H1 (cell line): Measurements from ENCODE around the gene PDE9A. TPM values are rescaled to one million over a fixed set of nuclear protein-coding genes. Genes with fewer than 3 reads are reported as not detected.

Source experiments
- CTCF ChIA-PET: fragments of 300-600 bp; sonication (Branson Sonifier 250); formaldehyde crosslinking; loops from one replicate; lab custom pipeline; 2021; ENCODE audit not compliant: partially characterized antibody; lab: Charles Lee
- POLR2A ChIA-PET: fragments of 300-600 bp; sonication (Branson Sonifier 250); formaldehyde crosslinking; loops from one replicate; lab custom pipeline; 2021; ENCODE audit warnings: inconsistent platforms; ENCODE audit not compliant: partially characterized antibody; lab: Charles Lee
- DNase-seq, 2 experiments: peaks; one replicate each; pipeline versions ENCODE4 v3.0.0 to v3.0.0-alpha.2; 2010 to 2022; ENCODE audit warnings: low spot score in 2 of 2, low read depth in 1 of 2, mixed read lengths in 1 of 2
- FAIRE-seq: peaks from 2 replicates; lab custom pipeline; 2011; peaks lifted over from hg19 to GRCh38; lab: Jason Lieb, UNC
- H2AFZ ChIP-seq: 2 replicates; pipeline ENCODE4 v1.8.1; 2012; ENCODE audit warnings: low read length, inconsistent platforms
- H2AK5ac ChIP-seq: 2 replicates; pipeline ENCODE4 v1.6.1; 2013; ENCODE audit warnings: low read depth, low read length
- H2BK120ac ChIP-seq: replicated peaks from 2 replicates; pipeline ENCODE3; 2013; ENCODE audit warnings: low read depth, low read length, inconsistent platforms
- H2BK12ac ChIP-seq: 2 replicates; pipeline ENCODE4 v1.6.1; 2013; ENCODE audit warnings: low read depth, low read length
- H2BK15ac ChIP-seq: 2 replicates; pipeline ENCODE4 v1.6.1; 2013; ENCODE audit warnings: low read length
- H2BK20ac ChIP-seq: 2 replicates; pipeline ENCODE4 v1.6.1; 2013; ENCODE audit warnings: low read length
- H2BK5ac ChIP-seq: 2 replicates; pipeline ENCODE4 v1.6.1; 2013; ENCODE audit warnings: low read depth, low read length
- H3K14ac ChIP-seq: 2 replicates; pipeline ENCODE4 v1.6.1; 2013; ENCODE audit warnings: inconsistent platforms; ENCODE audit not compliant: insufficient read length
- H3K18ac ChIP-seq: 2 replicates; pipeline ENCODE4 v1.6.1; 2013; ENCODE audit warnings: low read length; ENCODE audit errors: extremely low read depth
- H3K23ac ChIP-seq: 2 replicates; pipeline ENCODE4 v1.6.1; 2013; ENCODE audit warnings: inconsistent platforms; ENCODE audit not compliant: insufficient read length
- H3K23me2 ChIP-seq: 2 replicates; pipeline ENCODE4 v1.6.1; 2013; ENCODE audit warnings: low read depth, low read length
- H3K27ac ChIP-seq: 2 replicates; pipeline ENCODE4 v1.6.1; 2011; ENCODE audit warnings: low read depth, low read length, inconsistent platforms
- H3K27me3 ChIP-seq, 4 experiments: replicated peaks in 1 of 4; 1 replicate in 1 of 4; 2 replicates in 3 of 4; pipeline versions ENCODE4 v1.6.1 to v1.8.1; 2011 to 2013; ENCODE audit warnings: low read length in 3 of 4, mild to moderate bottlenecking in 3 of 4, inconsistent platforms in 2 of 4, mixed read lengths in 2 of 4, moderate library complexity in 1 of 4; ENCODE audit not compliant: control insufficient read depth in 3 of 4, insufficient read depth in 3 of 4; ENCODE audit errors: extremely low read depth in 1 of 4
- H3K36me3 ChIP-seq, 4 experiments: 2 replicates each; pipeline versions ENCODE4 v1.6.1 to v1.8.1; 2011 to 2013; ENCODE audit warnings: mild to moderate bottlenecking in 4 of 4, low read length in 3 of 4, moderate library complexity in 2 of 4, control low read depth in 1 of 4, inconsistent platforms in 1 of 4; ENCODE audit not compliant: insufficient read depth in 4 of 4, control insufficient read depth in 2 of 4
- H3K4ac ChIP-seq: replicated peaks from 2 replicates; pipeline ENCODE3; 2013; ENCODE audit warnings: low read length, low read depth, mixed read lengths, inconsistent platforms; ENCODE audit not compliant: insufficient read length
- H3K4me1 ChIP-seq, 4 experiments: replicated peaks in 1 of 4; 1 replicate in 1 of 4; 2 replicates in 3 of 4; pipeline versions ENCODE4 v1.6.1 to v1.8.1; 2011 to 2013; ENCODE audit warnings: low read length in 3 of 4, inconsistent platforms in 2 of 4, mixed read lengths in 1 of 4; ENCODE audit not compliant: insufficient read depth in 4 of 4, control insufficient read depth in 3 of 4
- H3K4me2 ChIP-seq, 2 experiments: 2 replicates each; pipeline versions ENCODE4 v1.6.1 to v1.8.1; 2011 to 2013; ENCODE audit warnings: low read depth in 2 of 2, low read length in 2 of 2, control low read depth in 1 of 2, inconsistent platforms in 1 of 2, mild to moderate bottlenecking in 1 of 2; ENCODE audit not compliant: insufficient read depth in 1 of 2
- H3K4me3 ChIP-seq, 4 experiments: fragments of 200-600, 300-600 bp in 1 of 4; sonication (generic), shearing (Covaris generic), sonication (Bioruptor Twin) in 1 of 4; 2 replicates each; pipeline versions ENCODE4 v1.5.1 to v1.8.1; 2011 to 2016; ENCODE audit warnings: low read length in 4 of 4, low read depth in 3 of 4, control low read depth in 2 of 4, inconsistent platforms in 2 of 4, mild to moderate bottlenecking in 2 of 4, mixed read lengths in 1 of 4, moderate library complexity in 1 of 4; ENCODE audit not compliant: insufficient read depth in 2 of 4; ENCODE audit errors: extremely low read depth in 1 of 4
- H3K56ac ChIP-seq: replicated peaks from 2 replicates; pipeline ENCODE3; 2013; ENCODE audit warnings: low read depth, mild to moderate bottlenecking, mixed read lengths, low read length, inconsistent platforms; ENCODE audit not compliant: insufficient read length
- H3K79me1 ChIP-seq: 2 replicates; pipeline ENCODE4 v1.6.1; 2013; ENCODE audit warnings: low read depth, low read length, control low read depth
- H3K79me2 ChIP-seq, 2 experiments: 2 replicates each; pipeline versions ENCODE4 v1.6.1 to v1.8.1; 2012 to 2013; ENCODE audit warnings: low read length in 2 of 2, mild to moderate bottlenecking in 2 of 2, inconsistent platforms in 1 of 2; ENCODE audit not compliant: insufficient read depth in 2 of 2, control insufficient read depth in 1 of 2
- H3K9ac ChIP-seq, 4 experiments: replicated peaks in 1 of 4; 1 replicate in 1 of 4; 2 replicates in 3 of 4; pipeline versions ENCODE4 v1.6.1 to v1.8.1; 2011 to 2013; ENCODE audit warnings: low read depth in 3 of 4, low read length in 3 of 4, control low read depth in 2 of 4, mild to moderate bottlenecking in 2 of 4, moderate library complexity in 2 of 4, inconsistent platforms in 1 of 4; ENCODE audit errors: extremely low read depth in 1 of 4
- H3K9me3 ChIP-seq, 2 experiments: 2 replicates each; pipeline versions ENCODE4 v1.6.1 to v1.8.1; 2012 to 2013; ENCODE audit warnings: mild to moderate bottlenecking in 2 of 2, moderate library complexity in 2 of 2, control low read depth in 1 of 2, inconsistent platforms in 1 of 2, low read depth in 1 of 2, low read length in 1 of 2, mixed read lengths in 1 of 2; ENCODE audit not compliant: insufficient read depth in 2 of 2
- H4K20me1 ChIP-seq, 2 experiments: replicated peaks in 1 of 2; 2 replicates each; pipeline versions ENCODE3 to v1.8.1; 2011 to 2013; ENCODE audit warnings: inconsistent platforms in 2 of 2, low read length in 2 of 2, mild to moderate bottlenecking in 1 of 2; ENCODE audit not compliant: insufficient read depth in 2 of 2, control insufficient read depth in 1 of 2
- H4K5ac ChIP-seq: 2 replicates; pipeline ENCODE4 v1.6.1; 2013; ENCODE audit warnings: low read length, low read depth, mixed read lengths, inconsistent platforms; ENCODE audit not compliant: insufficient read length
- H4K8ac ChIP-seq: 2 replicates; pipeline ENCODE4 v1.8.0; 2013; ENCODE audit warnings: mild to moderate bottlenecking, moderate library complexity, low read length, inconsistent platforms; ENCODE audit not compliant: insufficient read depth; ENCODE audit errors: extremely low read depth
- H4K91ac ChIP-seq: replicated peaks from 2 replicates; pipeline ENCODE3; 2013; ENCODE audit warnings: low read length, mixed read lengths, inconsistent platforms; ENCODE audit not compliant: insufficient read length
- CBX5 ChIP-seq: fragments of 300-800, 300-1000 bp; sonication (generic); IDR thresholded peaks from 2 replicates; pipeline ENCODE4 v1.7.1; 2016; ENCODE audit warnings: antibody characterized with exemption, low read length, low read depth
- EP300 ChIP-seq, 2 experiments: IDR thresholded peaks; 1 replicate in 1 of 2; 2 replicates in 1 of 2; pipeline ENCODE4 v1.6.1; 2011 to 2012; ENCODE audit warnings: low read depth in 2 of 2, low read length in 2 of 2, mild to moderate bottlenecking in 2 of 2, borderline replicate concordance in 1 of 2, inconsistent platforms in 1 of 2, moderate library complexity in 1 of 2
- FOSL1 ChIP-seq: IDR thresholded peaks from 2 replicates; pipeline ENCODE4 v1.6.1; 2011; ENCODE audit warnings: mild to moderate bottlenecking, low read depth, low read length, moderate library complexity; ENCODE audit not compliant: insufficient read depth
- KDM1A ChIP-seq: fragments of 200-600, 300-600 bp; sonication (generic); IDR thresholded peaks from 2 replicates; pipeline ENCODE4 v1.7.1; 2016; ENCODE audit warnings: mild to moderate bottlenecking, low read length, borderline replicate concordance
- RFX5 ChIP-seq: IDR thresholded peaks from 2 replicates; pipeline ENCODE4 v1.6.1; 2011; ENCODE audit warnings: low read depth, low read length, improper control_type of control experiment, borderline replicate concordance
- WGBS, 2 experiments: shearing (Covaris generic) in 1 of 2; methylation state at CpG; one replicate each; pipeline versions ENCODE4 v1.1.6 to v1.1.7; 2013 to 2015; ENCODE audit warnings: low lambda C conversion rate in 2 of 2, mixed read lengths in 2 of 2, inconsistent platforms in 1 of 2, low coverage in 1 of 2, missing lambda C conversion rate in 1 of 2; ENCODE audit not compliant: insufficient replicate concordance in 2 of 2, insufficient coverage in 1 of 2, insufficient read length in 1 of 2; ENCODE audit errors: extremely low coverage in 1 of 2, missing lambda C conversion rate in 1 of 2; 5-methylcytosine and 5-hydroxymethylcytosine counted together
- polyA plus RNA-seq, 7 experiments: library from polyadenylated mRNA; depleted of rRNA in 3 of 7; stranded (reverse) in 5 of 7; unstranded in 2 of 7; fragments of >200 nt in 5 of 7; fragments of 200-250 nt in 2 of 7; gene quantifications; 1 replicate in 5 of 7; 2 replicates in 1 of 7; 4 replicates in 1 of 7; pipeline versions ENCODE4 v1.2.1 to v1.2.3, GENCODE V29; 2011 to 2013; ENCODE audit warnings: missing spikeins in 2 of 7, mixed read lengths in 2 of 7
- total RNA-seq: library from RNA; stranded (reverse); fragmentation: NEBNext Ultra II Directional; extraction: Animal tissue kit (Norgen Biotek cat#: 25700); gene quantifications from 2 replicates; pipeline ENCODE4 v1.2.1, GENCODE V29; 2021
- TF ChIP-seq, protein P1 (sequence below): IDR thresholded peaks from 2 replicates; pipeline ENCODE4 v1.6.1; 2012; ENCODE audit warnings: low read length, inconsistent platforms
- TF ChIP-seq, protein P2 (sequence below): IDR thresholded peaks from 2 replicates; pipeline ENCODE4 v1.6.1; 2012; ENCODE audit warnings: inconsistent platforms

The PDE9A gene
- total and polyA plus RNA-seq, 2 of the 8 experiments (the other 6 are each of a cell fraction or from before 2014, with no cell fraction given): 39.2 to 45.9 TPM

DNA sequence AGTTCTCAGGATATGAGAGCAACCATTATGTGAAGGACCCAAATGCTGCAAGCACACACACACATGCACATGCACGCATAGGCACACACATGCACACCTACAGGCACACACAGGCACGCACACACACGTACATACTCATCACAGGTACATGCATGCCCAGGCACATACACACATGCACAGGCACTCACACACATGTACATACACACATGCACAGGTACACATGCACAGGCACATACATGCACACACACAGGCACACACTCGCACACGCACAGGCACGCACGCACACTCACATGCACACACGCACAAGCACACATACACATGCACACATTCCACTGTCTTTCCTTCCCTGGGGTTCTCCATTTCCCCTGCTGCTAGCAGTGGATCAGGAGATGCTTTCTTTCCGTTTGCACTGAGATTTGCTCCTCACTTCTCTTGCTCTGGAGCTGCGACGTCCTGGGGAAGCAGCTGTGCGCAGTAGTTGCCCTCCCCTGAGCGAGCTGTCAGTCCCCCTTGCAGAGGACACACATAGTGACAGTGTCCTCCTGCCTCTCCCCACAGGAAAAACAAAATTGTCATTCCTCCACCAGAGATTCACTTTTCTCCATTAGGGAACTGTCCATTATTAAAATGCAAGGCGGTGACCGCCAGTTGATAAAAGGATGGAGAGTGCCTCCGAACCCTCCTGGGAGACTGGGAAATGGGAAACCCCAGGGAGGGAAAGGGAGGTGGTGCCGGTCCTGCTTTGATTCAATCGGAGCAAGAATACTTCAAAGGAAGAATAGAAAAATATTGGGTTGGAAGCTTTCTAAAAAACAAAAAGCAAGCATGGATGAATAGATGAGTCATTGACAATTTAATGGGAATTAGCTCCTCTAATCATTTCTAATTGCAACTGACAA is 156.4 kb downstream of the PDE9A start:
- POLR2A ChIA-PET: interaction anchor here (0.6 to 2.3 kb wide), 8 partner anchors 8 to 29 kb away, joined by 3 to 8 read pairs (median 4); no protein-coding TSS in a partner anchor
- CTCF ChIA-PET: interaction anchor here (0.6 to 1.9 kb wide), 3 partner anchors 9 to 217 kb away, joined by 4 to 8 read pairs (median 4); no protein-coding TSS in a partner anchor
- Histone ChIP-seq H3K56ac (no peak overlapping the region), H3K4me3 (no peak overlapping the region), H2BK120ac (no peak overlapping the region), H4K91ac (peak overlapping the region; percentile 87), H4K20me1 (peaks cover 0 to 3% of the 10 kb centered on the region in 2 experiments), H3K23ac (no peak overlapping the region), H2BK5ac (peak overlapping the region; percentile 78), H4K8ac (no peak overlapping the region), H3K4me1 (peaks cover 0 to 14% (median 4%) of the 10 kb centered on the region in 4 experiments; a peak in 5 of 7 replicates), H3K36me3 (no peaks in the 10 kb centered on the region), H2BK20ac (peak overlapping the region; percentile 13; the same call in 1 of the 2 replicates), H3K9ac (no peak overlapping the region; a peak in 1 of 7 replicates), H2BK15ac (peak overlapping the region; percentile 93), H3K79me1 (no peaks in the 10 kb centered on the region), H3K9me3 (peaks cover 6 to 8% of the 10 kb centered on the region in 2 experiments; a peak in 3 of 4 replicates), H3K4ac (no peak overlapping the region), H4K5ac (no peak overlapping the region), H2AK5ac (peak overlapping the region; percentile 88), H3K14ac (no peak overlapping the region), H3K4me2 (no peak overlapping the region), H3K23me2 (no peaks in the 10 kb centered on the region; the same call in 1 of the 2 replicates), H3K79me2 (no peaks in the 10 kb centered on the region), H3K18ac (peak overlapping the region; percentile 78; the same call in 1 of the 2 replicates), H3K27me3 (no peaks in the 10 kb centered on the region), H2AFZ (no peak overlapping the region), H2BK12ac (peak overlapping the region; percentile 90; the same call in 1 of the 2 replicates), H3K27ac (no peak overlapping the region)
- DNase-seq: peak in 1 of 2 experiments; percentile 40
- WGBS, 2 experiments: 87% methylated on average over 18 of the region's 18 CpGs; no CpG with 5 or more reads in 1 of the 2 experiments
- FAIRE-seq: no peak
- TF ChIP-seq FOSL1: no peak
- no peak for TF ChIP-seq CBX5
- TF ChIP-seq, protein P1, sequence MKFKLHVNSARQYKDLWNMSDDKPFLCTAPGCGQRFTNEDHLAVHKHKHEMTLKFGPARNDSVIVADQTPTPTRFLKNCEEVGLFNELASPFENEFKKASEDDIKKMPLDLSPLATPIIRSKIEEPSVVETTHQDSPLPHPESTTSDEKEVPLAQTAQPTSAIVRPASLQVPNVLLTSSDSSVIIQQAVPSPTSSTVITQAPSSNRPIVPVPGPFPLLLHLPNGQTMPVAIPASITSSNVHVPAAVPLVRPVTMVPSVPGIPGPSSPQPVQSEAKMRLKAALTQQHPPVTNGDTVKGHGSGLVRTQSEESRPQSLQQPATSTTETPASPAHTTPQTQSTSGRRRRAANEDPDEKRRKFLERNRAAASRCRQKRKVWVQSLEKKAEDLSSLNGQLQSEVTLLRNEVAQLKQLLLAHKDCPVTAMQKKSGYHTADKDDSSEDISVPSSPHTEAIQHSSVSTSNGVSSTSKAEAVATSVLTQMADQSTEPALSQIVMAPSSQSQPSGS: no peak
- no peak for TF ChIP-seq RFX5
- TF ChIP-seq, protein P2, sequence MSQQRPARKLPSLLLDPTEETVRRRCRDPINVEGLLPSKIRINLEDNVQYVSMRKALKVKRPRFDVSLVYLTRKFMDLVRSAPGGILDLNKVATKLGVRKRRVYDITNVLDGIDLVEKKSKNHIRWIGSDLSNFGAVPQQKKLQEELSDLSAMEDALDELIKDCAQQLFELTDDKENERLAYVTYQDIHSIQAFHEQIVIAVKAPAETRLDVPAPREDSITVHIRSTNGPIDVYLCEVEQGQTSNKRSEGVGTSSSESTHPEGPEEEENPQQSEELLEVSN: no peak
- no peak for TF ChIP-seq KDM1A
- no peak for TF ChIP-seq EP300 (IDR thresholded peaks at IDR 0.05; ENCODE audit: borderline replicate concordance in 1 of 2, low read depth in 2 of 2, low read length in 2 of 2)
